H9 (cell line): ENCODE data around the gene FAT4. TPM values are rescaled to one million over a fixed set of nuclear protein-coding genes. Genes with fewer than 3 reads are reported as not detected.
A peak's percentile ranks its signal among the peaks of the same experiment; 100 is the strongest.

Experiments used
- DNase-seq: peaks from one replicate; pipeline ENCODE4 v3.0.0-alpha.2; 2017
- H2AFZ ChIP-seq: one replicate; pipeline ENCODE4 v1.6.1; 2013; ENCODE audit warnings: mild to moderate bottlenecking, low read length, control low read depth, moderate library complexity
- H2AK5ac ChIP-seq: 2 replicates; pipeline ENCODE4 v1.6.1; 2013; ENCODE audit warnings: low read length, control low read depth, mixed read lengths; ENCODE audit not compliant: insufficient read length
- H2BK120ac ChIP-seq: one replicate; pipeline ENCODE4 v1.6.1; 2013; ENCODE audit warnings: low read depth, mild to moderate bottlenecking, low read length, control low read depth, inconsistent platforms; ENCODE audit not compliant: poor library complexity, severe bottlenecking
- H2BK12ac ChIP-seq: 2 replicates; pipeline ENCODE4 v1.6.1; 2013; ENCODE audit warnings: low read length, control low read depth, mixed read lengths, low read depth; ENCODE audit not compliant: insufficient read length
- H2BK15ac ChIP-seq: 2 replicates; pipeline ENCODE4 v1.6.1; 2013; ENCODE audit warnings: low read depth, low read length, control low read depth
- H2BK20ac ChIP-seq: one replicate; pipeline ENCODE4 v1.6.1; 2013; ENCODE audit warnings: low read depth, mild to moderate bottlenecking, low read length, control low read depth, inconsistent platforms; ENCODE audit not compliant: poor library complexity, severe bottlenecking
- H2BK5ac ChIP-seq: 2 replicates; pipeline ENCODE4 v1.6.1; 2013; ENCODE audit warnings: low read length, control low read depth, mixed read lengths; ENCODE audit not compliant: insufficient read length
- H3K14ac ChIP-seq: 2 replicates; pipeline ENCODE4 v1.6.1; 2013; ENCODE audit warnings: low read length, control low read depth; ENCODE audit not compliant: insufficient read depth
- H3K18ac ChIP-seq: 2 replicates; pipeline ENCODE4 v1.6.1; 2013; ENCODE audit warnings: low read depth, mild to moderate bottlenecking, mixed read lengths, low read length, control low read depth; ENCODE audit not compliant: insufficient read length
- H3K23ac ChIP-seq: 2 replicates; pipeline ENCODE4 v1.6.1; 2013; ENCODE audit warnings: low read length, control low read depth, mixed read lengths, low read depth; ENCODE audit not compliant: insufficient read length
- H3K23me2 ChIP-seq: 2 replicates; pipeline ENCODE4 v1.6.1; 2013; ENCODE audit warnings: low read depth, mild to moderate bottlenecking, mixed read lengths, low read length, control low read depth; ENCODE audit not compliant: insufficient read length, poor library complexity, severe bottlenecking
- H3K27ac ChIP-seq: 2 replicates; pipeline ENCODE4 v1.5.1; 2013; ENCODE audit warnings: low read length, control low read depth, mixed read lengths, low read depth; ENCODE audit not compliant: insufficient read length
- H3K27me3 ChIP-seq: 2 replicates; pipeline ENCODE4 v1.6.1; 2013; ENCODE audit warnings: low read length, control low read depth, inconsistent platforms; ENCODE audit not compliant: insufficient read depth
- H3K4ac ChIP-seq: 2 replicates; pipeline ENCODE4 v1.6.1; 2013; ENCODE audit warnings: low read depth, mild to moderate bottlenecking, control low read depth, inconsistent platforms, low read length, moderate library complexity
- H3K4me1 ChIP-seq: 2 replicates; pipeline ENCODE4 v1.6.1; 2013; ENCODE audit warnings: low read length, control low read depth, inconsistent platforms; ENCODE audit not compliant: insufficient read depth
- H3K4me2 ChIP-seq: 2 replicates; pipeline ENCODE4 v1.6.1; 2013; ENCODE audit warnings: low read length, control low read depth, mixed read lengths; ENCODE audit not compliant: insufficient read length, insufficient read depth
- H3K56ac ChIP-seq: 2 replicates; pipeline ENCODE4 v1.6.1; 2013; ENCODE audit warnings: low read depth, mild to moderate bottlenecking, mixed read lengths, low read length, control low read depth; ENCODE audit not compliant: insufficient read length
- H3K79me1 ChIP-seq: 2 replicates; pipeline ENCODE4 v1.6.1; 2013; ENCODE audit warnings: low read depth, mild to moderate bottlenecking, moderate library complexity, low read length, control low read depth, inconsistent platforms; ENCODE audit not compliant: insufficient read depth, poor library complexity, severe bottlenecking
- H3K79me2 ChIP-seq: 2 replicates; pipeline ENCODE4 v1.6.1; 2013; ENCODE audit warnings: low read length, control low read depth, inconsistent platforms; ENCODE audit not compliant: insufficient read depth
- H3K9ac ChIP-seq: 2 replicates; pipeline ENCODE4 v1.6.1; 2013; ENCODE audit warnings: low read length, control low read depth, mixed read lengths; ENCODE audit not compliant: insufficient read length; ENCODE audit errors: extremely low read depth
- H3K9me3 ChIP-seq: one replicate; pipeline ENCODE4 v1.6.1; 2013; ENCODE audit warnings: low read depth, low read length, inconsistent platforms; ENCODE audit not compliant: control insufficient read depth
- H3T11ph ChIP-seq: one replicate; pipeline ENCODE4 v1.6.1; 2013; ENCODE audit warnings: mild to moderate bottlenecking, low read length, control low read depth, inconsistent platforms
- H4K20me1 ChIP-seq: one replicate; pipeline ENCODE4 v1.6.1; 2013; ENCODE audit not compliant: control insufficient read depth, insufficient read length, insufficient read depth
- H4K5ac ChIP-seq: 2 replicates; pipeline ENCODE4 v1.6.1; 2013; ENCODE audit warnings: low read depth, mild to moderate bottlenecking, mixed read lengths, low read length, control low read depth; ENCODE audit not compliant: insufficient read length
- H4K8ac ChIP-seq: replicated peaks from 2 replicates; pipeline ENCODE4 v1.6.1; 2013; ENCODE audit warnings: low read length, control low read depth, mixed read lengths, low read depth; ENCODE audit not compliant: insufficient read length
- H4K91ac ChIP-seq: 2 replicates; pipeline ENCODE4 v1.6.1; 2013; ENCODE audit warnings: low read depth, mild to moderate bottlenecking, moderate library complexity, mixed read lengths, low read length, control low read depth; ENCODE audit not compliant: insufficient read length
- H3K27ac Mint-ChIP-seq, 3 experiments: 2 replicates in 2 of 3; 3 replicates in 1 of 3; pipeline ENCODE4 v1.8.0; 2020 to 2021; ENCODE audit warnings: mixed read lengths in 3 of 3, mild to moderate bottlenecking in 1 of 3, moderate library complexity in 1 of 3
- H3K27me3 Mint-ChIP-seq: 2 replicates; pipeline ENCODE4 v1.8.0; 2021; ENCODE audit warnings: low read depth, mild to moderate bottlenecking, moderate library complexity, mixed read lengths
- H3K36me3 Mint-ChIP-seq, 3 experiments: 2 replicates in 2 of 3; 3 replicates in 1 of 3; pipeline ENCODE4 v1.8.0; 2020 to 2021; ENCODE audit warnings: low read depth in 3 of 3, mixed read lengths in 3 of 3; ENCODE audit not compliant: insufficient read depth in 1 of 3
- H3K4me1 Mint-ChIP-seq, 2 experiments: 2 replicates each; pipeline ENCODE4 v1.8.0; 2020; ENCODE audit warnings: mixed read lengths in 2 of 2
- H3K4me3 Mint-ChIP-seq, 2 experiments: 2 replicates in 1 of 2; 3 replicates in 1 of 2; pipeline ENCODE4 v1.8.0; 2020 to 2021; ENCODE audit warnings: mild to moderate bottlenecking in 2 of 2, mixed read lengths in 2 of 2, moderate library complexity in 1 of 2
- H3K9me3 Mint-ChIP-seq, 2 experiments: 2 replicates in 1 of 2; 3 replicates in 1 of 2; pipeline ENCODE4 v1.8.0; 2020; ENCODE audit warnings: mild to moderate bottlenecking in 2 of 2, mixed read lengths in 2 of 2, moderate library complexity in 1 of 2
- CTCF ChIP-seq: fragments of 200-600 bp; sonication (generic); conservative IDR thresholded peaks from 3 replicates; pipeline ENCODE4 v1.8.0; 2021; ENCODE audit warnings: antibody characterized with exemption, mild to moderate bottlenecking
- WGBS: extraction: QIAGEN DNeasy Blood & Tissue Kit; methylation state at CpG from one replicate; pipeline ENCODE4 v1.1.7; 2013; ENCODE audit warnings: missing lambda C conversion rate, low lambda C conversion rate, mixed read lengths; ENCODE audit not compliant: insufficient read length; ENCODE audit errors: extremely low coverage; 5-methylcytosine and 5-hydroxymethylcytosine counted together
- total RNA-seq: library from RNA; stranded (reverse); gene quantifications from 2 replicates; pipeline ENCODE4 v1.2.1, GENCODE V29; 2021

The FAT4 gene
- total RNA-seq, 1 experiment from 2014 or later, result 6.9 TPM

- Histone ChIP-seq H3K27ac (no peak overlapping the region), H3K79me1 (no peaks in the 10 kb centered on the region), H3K18ac (no peak overlapping the region), H3K27me3 (peaks cover 7% of the 10 kb centered on the region; the same call in 1 of the 2 replicates), H2BK5ac (no peak overlapping the region), H2BK15ac (no peak overlapping the region), H3K9me3 (no peaks in the 10 kb centered on the region), H3K79me2 (no peaks in the 10 kb centered on the region; the same call in 1 of the 2 replicates), H2BK120ac (no peak overlapping the region), H3K4me2 (peak overlapping the region; percentile 76), H2BK12ac (no peak overlapping the region), H3K14ac (no peak overlapping the region), H3K4ac (no peak overlapping the region), H3K9ac (no peak overlapping the region), H2BK20ac (no peak overlapping the region), H2AFZ (no peak overlapping the region), H3K56ac (no peak overlapping the region), H2AK5ac (no peak overlapping the region), H4K5ac (no peak overlapping the region), H4K91ac (no peak overlapping the region), H3K23me2 (peaks cover 27% of the 10 kb centered on the region), H3K4me1 (peaks cover 2% of the 10 kb centered on the region; the same call in 1 of the 2 replicates), H3K23ac (no peak overlapping the region), H3T11ph (no peak overlapping the region), H4K20me1 (no peaks in the 10 kb centered on the region), H4K8ac (no peak overlapping the region)
- Mint-ChIP-seq H3K27me3 (peaks cover 33% of the 10 kb centered on the region), H3K36me3 (peaks cover 0 to 9% (median 4%) of the 10 kb centered on the region in 3 experiments; a peak in 4 of 7 replicates), H3K9me3 (peaks cover 0 to 4% of the 10 kb centered on the region in 2 experiments; a peak in 2 of 5 replicates), H3K4me1 (peaks cover 30 to 37% of the 10 kb centered on the region in 2 experiments), H3K27ac (0 out of 7 replicates have a peak overlapping the region, but pooled peaks of 1 of the 3 experiments have one; percentile 48), H3K4me3 (peak overlapping the region; percentile 92 to 97)
- WGBS, result no CpG with 5 or more reads among the region's 7 CpGs
- no peak for DNase-seq
- no peak for TF ChIP-seq CTCF
Measured at GRCh38 chr4:125313989-125314667, 627 bp upstream of the FAT4 start.
